Hematopoietic multipotent progenitor cell (in vitro differentiated cells): Measurements from ENCODE around the gene CADPS2. TPM values are rescaled to one million over a fixed set of nuclear protein-coding genes. Genes with fewer than 3 reads are reported as not detected.

ENCODE experiments used
- DNase-seq, 3 donors: peaks; one replicate each; pipeline ENCODE4 v3.0.0-alpha.2; 2011 to 2015; ENCODE audit warnings: low read depth in 2 of 3, low spot score in 2 of 3
- total RNA-seq: library from RNA; depleted of rRNA; stranded (reverse); fragments of >200 nt; gene quantifications from one replicate; pipeline ENCODE4 v1.2.3, GENCODE V29; 2012

Gene CADPS2
- total RNA-seq, 1 donor = under 0.01 TPM

DNA sequence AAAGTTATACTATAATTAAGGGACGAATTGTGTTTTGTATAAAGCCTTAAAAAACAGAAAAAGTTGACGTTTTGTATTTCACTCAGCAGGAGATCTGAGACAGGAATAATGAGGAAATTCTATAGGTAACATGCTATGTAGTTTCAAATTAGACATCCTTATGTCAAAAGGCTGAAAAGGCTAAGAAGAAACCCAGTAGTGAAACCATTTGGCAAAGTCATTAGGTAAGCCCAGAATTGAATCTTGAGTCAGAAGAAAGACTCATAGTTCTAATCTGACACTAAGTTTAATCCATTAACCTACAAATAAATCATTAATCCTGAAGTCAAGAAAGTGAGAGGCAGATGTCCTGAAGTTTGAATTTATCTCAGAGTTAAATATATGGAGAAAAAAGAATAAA, 266.6 kb downstream of the CADPS2 start:
- no peak for DNase-seq

DNA sequence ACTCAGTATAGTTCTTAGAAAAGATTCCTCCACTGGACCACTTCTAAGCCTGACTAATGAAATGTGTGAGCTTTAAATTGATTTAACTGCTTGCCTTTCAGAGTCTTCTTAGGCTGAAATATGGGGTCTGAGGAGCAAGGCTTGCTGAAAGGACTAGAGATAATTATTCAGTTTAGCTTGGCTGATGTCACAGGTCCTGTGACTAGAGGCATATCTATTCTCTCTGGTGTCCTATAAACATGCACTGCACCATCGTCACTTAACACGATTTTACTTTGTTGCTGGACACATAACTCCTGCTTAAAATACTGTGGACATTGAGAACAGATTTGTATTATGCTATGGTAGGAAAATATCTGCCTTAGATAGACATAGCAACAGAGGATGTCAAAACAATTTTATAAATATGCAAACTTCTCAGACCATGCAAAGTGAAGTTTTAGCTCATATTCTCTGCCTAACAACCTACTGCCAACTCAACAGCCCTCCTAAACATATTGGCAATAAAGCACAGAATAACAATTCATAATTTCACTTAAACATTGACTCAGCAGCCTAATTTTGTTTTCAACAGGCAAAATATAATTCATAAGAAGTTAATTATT, 267.6 kb downstream of the CADPS2 start:
- no peak for DNase-seq

DNA sequence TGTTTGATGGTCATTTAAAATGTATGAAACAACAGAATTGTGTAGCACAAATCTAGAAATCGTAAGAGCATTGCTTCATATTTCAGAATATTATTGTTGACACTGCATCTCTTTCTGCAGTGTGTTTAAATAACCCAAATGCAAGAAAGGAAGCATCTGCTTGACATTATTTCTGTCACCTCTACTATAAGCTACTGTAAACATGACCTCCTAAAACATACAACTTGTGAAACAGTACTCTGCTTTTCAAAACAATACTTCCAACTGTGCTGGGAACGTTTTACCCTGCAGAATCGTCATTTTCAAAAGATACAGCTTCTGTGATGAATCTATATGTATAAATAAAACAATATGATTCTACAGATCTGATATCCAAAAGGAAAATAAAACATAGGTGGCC, 269.3 kb downstream of the CADPS2 start:
- DNase-seq = no peak

DNA sequence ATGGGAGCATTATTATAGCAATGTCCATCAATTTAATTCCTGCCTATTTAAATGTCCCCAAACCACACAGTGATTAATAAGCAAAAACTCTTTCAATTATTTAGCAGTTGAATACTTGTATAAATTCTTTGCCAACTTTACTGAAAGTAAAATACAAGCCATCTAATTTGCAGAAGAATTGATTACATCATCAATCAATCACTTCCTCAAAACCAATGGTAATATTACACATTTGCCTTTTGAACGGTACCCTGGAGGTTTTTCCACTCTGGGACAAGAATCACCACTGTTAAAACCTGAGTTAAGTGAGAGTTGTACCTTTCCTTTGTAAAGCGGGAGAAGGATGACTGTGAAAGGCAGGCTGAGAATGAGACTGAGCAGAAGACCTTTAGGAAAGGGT, 280.3 kb downstream of the CADPS2 start:
- DNase-seq = no peak

DNA sequence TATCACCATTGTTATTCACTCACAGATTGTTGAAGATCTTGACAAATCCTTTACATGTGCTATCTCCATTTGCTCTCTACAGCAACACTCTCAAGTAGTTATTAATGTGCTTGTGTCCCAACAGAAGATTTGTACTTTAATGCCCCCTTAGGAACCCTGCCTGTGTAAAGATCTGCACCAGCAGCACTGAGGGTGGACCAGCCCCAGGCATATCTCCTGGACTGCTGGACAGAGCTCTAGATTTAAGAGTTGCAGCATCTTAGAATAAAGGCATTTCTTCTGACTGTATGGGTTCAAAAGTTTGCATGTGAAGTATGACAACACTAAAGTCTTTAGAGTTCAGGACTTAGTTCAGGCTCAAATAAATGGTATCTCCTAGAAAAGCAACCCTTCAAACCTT, 282.0 kb downstream of the CADPS2 start:
- no peak for DNase-seq

DNA sequence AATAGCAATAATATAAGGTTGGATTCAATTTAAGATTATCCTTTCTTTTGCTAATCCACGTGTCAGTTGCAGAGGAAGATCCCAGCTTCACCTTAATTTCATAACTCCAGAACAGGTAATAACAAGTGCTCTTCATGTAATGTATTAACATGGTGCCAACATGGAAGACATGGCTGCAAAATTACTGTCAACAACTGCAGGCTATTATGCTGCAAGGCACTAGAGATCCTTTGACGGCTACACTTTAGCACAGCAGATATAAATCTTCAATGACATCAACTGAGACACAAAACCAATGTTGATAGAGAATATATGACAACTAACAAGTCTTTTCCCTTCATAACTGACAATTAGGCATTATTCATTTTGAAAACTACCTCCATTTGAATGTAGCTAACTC, 283.5 kb downstream of the CADPS2 start:
- DNase-seq = no peak

DNA sequence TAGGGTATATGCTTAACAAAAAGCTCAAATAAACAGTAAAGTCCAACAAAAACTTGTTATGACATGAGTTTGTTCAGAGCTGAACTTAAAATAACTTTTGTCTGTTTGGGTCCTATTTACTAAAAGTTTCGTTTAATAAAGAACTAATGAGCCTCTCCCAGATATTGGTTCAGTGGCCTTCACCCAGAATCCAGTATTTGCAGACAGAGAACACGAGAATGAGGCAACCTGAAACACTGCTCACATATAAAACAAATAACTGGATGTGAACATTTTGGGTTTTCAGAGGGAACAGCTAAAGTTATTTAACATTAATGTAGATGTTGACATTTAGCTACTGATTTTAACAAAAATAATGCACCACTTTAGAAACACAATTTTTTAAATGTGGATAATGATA, 285.6 kb downstream of the CADPS2 start:
- no peak for DNase-seq

DNA sequence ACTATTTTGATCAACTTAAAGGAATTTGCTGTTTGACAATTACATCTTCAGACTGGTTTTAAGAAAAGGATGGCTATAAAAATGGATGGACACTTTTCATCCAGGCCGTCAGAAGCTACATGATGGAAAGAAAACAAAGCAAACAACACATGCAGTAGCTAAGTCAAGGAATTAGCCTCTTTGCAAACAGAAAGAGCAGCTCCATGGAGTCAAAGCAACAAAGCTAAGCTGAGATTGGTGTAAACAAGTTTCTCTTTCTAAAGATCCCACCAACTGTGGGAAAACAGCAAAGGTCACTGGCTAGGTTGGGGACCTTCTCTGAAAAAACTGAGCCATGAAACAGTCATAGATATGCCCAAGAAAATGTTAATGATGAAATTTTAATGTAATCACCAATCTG, 286.2 kb downstream of the CADPS2 start:
- DNase-seq = no peak

DNA sequence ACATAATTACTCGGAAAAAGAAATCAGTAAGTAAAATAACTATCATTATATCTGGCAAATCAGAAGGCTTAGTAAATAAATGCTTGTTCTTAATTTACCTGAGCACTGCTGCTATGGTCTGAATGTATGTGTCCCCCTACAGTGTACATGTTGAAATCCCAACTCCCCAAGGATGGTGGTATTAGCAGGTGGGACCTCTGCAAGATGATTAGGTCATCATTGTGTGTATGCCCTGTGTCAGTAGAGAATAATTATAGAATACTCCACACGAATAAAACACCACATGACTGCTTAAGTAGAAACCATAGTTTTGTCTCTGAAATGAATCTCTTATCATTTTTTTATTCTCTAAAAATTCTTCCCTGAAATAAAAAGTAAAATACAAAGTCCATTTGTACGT, 289.0 kb downstream of the CADPS2 start:
- DNase-seq = no peak

DNA sequence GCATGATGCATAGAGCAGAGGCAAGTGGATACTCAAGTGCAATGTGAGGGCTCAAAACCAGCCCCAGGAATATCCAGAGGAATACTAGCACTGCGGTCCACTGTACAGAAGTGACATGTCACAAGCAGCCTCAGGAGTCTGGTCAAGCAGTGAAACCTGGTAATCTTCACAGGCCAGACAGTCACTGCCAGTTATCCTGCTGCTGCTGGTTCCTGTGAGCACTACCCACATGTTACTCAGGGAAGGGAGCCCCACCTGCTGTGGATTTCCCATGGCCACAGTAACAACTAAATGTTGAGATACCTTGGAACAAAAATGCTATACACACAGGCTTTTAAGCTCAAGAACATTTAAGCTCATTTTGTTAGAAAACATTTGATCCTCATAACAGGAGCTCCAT, 290.4 kb downstream of the CADPS2 start:
- no peak for DNase-seq

DNA sequence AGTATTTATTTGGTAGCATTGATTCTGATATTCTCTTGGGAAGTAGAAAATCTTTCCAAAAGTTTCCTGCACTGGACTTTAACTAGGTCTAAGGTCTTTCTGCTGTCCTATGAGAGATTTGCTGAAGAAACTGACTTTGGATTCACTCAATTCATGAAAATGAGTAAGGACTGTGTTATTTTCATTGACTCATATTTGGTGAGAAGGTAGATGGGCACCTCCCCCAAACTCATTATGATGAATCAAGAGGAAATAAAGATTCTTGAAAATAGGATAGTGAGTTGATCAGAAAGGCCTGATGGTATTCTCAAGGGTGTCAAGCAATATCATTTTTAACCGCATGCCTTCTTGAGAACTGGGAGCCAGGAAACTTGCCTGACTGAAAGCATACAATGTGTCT, 297.6 kb downstream of the CADPS2 start:
- DNase-seq = no peak

DNA sequence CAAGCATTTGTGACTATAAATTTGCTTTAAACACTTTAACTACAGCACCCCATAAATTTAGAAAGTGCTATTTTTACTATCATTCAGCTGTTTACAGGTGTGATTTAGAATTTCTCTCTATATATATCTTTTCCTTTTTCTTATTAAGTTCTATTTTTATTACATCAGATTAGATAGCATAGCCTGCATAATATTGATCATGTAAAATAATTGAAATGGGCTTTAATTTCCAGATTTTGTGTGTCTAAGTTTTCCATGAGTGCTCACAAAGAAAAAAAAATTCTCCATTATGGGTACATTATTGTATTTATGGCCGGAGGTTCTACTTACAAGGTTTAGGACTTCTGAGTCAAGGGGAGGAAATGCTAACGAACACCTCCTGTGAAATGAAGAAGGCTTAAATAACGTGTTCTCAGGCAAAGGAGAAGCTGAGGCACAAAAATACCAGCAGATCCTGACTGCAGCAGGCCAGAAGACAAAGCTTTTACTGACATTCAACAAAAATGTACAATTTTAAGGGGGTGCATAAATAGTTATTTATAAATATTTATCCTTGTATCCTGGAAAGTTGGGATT, 301.5 kb downstream of the CADPS2 start:
- no peak for DNase-seq

DNA sequence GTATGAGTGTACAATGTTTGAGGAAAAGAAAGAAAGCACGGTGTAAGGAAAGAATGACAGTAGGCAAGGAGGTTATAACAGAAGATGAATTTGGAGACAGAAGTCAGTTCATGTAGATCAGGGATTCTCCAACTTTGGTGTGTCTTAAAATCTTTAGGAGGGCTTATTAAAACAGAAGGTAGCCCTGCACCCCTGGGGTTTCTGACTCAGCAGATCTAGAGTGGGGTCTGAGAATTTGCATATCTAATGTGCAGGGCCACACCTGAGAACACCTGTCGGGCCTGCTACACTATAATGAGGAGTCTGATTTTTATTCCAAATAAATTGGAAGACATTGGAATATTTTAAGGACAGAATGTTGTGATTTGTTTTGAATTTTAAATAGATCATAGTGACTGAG, 307.9 kb downstream of the CADPS2 start:
- DNase-seq = no peak

DNA sequence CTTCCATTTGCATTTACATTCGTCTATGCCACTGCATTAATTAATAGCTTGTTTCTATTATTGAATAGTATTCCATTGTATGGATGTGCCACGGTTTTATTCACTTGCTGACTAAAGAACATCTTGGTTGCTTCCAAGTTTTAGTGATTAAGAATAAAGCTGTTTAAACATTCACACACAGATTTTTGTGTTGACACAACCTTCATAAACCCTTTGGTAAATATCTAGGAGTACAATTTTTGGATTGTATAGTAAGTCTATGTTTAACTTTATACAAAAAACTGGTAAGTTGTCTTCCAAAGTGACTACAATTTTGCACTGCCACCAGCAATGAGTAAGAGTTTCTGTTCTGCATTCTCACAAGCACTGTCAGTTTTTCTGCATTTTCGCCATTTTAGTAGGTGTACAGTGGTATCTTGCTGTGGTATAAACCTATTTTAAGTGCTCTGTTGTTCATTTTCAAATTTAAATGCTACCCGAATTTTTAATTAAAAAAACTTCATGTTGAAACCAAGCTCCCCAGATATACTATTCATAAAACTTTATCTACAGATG, 308.7 kb downstream of the CADPS2 start:
- DNase-seq = no peak

DNA sequence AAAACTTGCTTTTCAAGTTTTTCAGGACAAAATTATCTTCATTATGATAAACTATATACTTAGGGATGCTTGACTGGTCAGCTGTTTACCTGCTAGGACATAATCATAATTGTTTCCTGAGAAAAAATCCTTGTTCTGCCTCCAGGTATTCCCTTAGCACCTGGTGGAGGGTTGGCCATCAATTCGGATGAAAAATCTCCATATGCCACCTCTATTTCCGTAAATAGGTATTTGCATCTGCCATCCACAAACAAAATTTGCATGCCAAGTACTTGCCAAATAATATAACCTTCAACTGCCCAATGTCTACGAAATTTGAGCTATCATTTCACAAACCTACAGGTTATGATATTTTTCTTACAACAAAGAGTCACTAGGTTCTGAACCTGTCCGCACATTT, 313.6 kb downstream of the CADPS2 start:
- DNase-seq = no peak

DNA sequence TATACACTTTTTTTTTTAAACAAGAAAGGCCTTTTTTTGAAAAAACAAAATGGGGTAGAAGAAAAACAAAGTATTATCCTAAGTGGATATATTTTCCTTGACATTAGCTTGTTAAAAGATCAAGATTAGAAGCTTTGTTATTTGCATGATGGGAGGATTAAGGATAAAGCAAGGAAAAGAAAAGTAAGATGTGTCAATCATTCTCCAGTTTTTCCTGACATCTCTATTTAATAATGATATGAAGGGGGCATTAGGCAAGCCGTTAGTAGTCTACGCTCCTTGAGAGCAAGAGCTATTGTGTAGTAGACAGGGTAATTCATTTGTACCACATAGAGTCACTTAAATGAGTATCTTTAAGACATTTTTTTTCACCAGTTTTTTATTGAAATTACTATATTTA, 324.9 kb downstream of the CADPS2 start:
- DNase-seq = no peak

DNA sequence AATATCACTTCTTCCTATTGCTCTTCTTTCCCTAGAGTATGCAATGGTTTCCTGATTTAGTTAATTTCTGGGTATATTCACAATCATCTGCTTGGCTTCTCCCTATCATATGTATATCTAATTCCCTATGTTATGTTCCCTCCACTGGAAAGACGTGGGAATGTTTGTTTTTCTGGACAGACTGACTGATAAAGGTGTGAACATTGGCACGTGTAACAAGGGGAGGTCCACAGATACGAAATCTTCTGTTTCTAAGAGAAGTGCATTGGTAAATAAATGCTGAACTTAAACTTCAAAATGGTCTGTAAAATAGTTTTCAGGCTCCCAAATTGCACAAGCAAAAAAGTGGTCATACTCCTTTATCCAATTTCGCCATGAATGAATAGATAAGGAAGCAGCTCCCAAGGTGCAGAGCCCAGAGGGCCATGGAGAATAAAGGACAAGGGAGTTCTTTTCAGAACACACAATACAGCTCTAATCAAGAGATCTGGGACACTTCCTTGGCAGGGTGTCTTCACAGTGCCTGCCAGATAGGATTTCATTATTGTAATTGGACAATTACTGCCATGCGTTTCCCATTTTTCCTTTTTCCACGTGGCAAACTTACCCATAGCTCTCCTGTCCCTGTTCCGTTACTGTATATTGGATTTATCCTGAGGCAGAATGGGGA, 329.3 kb downstream of the CADPS2 start:
- DNase-seq = no peak

DNA sequence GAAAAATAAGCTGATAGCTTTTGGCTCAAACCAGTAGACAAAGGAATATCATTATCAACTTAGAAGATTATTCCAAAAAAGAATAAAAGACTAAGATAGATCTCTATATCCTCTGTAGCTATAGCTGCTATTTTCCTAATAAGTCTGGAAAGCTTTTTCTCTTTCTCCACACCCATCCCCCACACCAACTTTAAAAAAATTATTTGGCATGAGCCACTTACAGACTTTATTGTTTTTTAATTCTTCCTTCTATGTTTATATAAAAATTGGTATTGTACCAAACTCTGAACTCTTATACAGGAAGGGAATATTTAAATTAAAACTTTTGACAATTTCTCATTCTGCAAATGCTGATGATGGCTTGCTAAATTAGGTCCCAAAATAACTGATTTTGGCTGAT, 330.0 kb downstream of the CADPS2 start:
- DNase-seq = no peak

DNA sequence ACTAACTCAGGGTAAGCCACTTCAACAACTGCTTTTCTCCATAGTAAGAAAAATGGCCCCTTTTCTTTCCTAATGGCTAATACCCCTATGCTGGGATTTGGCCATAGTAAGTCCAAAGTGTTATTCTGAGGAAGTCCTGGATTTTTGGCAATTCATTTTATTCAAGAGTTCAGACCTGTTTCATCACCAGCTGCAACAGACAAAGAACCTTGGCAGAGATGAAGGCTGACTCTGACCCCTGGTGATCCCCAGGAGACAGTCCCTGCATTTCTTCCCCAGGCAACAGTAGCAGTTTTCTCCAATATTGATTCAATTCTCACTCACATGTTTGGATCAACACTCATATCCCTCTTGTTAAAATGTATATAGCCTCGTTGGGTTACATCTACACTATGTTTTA, 332.5 kb downstream of the CADPS2 start:
- no peak for DNase-seq

DNA sequence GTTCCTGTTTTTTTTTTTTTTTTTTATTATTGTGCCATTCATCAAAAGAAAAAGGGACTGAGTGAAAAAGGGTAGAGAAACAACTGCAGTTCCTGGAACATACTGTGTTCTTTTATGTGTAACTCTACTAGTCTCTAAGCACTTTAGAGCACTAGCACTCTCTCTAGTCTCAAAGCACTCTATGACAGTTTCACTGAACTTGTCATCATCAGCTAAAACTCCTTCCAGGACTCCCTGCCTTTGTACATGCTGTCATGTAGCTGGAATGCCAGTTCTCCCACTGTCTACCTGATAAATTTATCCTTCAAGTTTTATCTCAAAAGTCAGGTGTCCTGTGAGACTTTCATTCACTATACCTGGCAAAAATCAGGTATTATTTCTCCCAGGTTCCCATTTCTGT, 333.5 kb downstream of the CADPS2 start:
- DNase-seq = no peak

DNA sequence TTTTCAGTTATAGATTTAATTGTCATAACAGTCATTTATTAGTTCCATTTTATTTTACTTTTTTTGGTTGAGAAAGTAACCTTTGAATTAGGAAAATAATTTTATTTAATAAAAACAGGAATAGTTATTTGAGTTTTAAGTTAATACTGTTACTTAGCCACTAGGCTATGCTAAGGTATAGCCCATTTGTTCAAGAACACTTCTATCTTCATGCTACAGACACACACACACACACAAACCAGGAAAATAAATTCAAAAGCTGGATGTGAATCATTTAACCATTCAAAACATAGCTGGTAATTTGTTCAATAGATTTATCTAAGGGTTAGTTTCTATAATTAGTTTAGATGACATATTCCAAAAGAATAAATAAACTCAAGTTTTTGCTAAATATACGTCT, 335.7 kb downstream of the CADPS2 start:
- DNase-seq = no peak

DNA sequence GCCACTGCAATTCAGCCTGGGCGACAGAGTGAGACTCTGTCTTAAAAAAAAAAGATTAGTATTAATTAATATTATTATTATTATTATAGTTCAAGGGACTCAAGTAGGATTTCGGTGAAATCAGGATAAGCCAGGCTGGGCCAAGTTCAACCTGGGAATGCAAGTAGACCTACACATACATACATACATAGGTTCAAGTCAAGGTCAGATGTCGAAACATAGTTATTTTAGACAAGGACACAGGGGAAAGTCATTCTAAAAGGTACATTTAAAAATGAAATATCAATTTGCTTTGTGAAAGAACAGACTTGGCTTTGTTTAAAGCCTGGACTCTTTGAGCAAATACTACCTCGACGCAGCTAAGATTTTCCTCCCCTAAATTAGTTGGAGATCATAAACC, 336.7 kb downstream of the CADPS2 start:
- DNase-seq = no peak
